Measurements from ENCODE around the gene CEP55.
A peak's percentile ranks its signal among the peaks of the same experiment; 100 is the strongest.
"Not testable (repeated sequence)": the region's sequence is repeated elsewhere in the genome, so short reads cannot be mapped to it uniquely, and the experiment has no call there.

CEP55 gene

GRCh38 chr10:93541402-93542357 is 45.3 kb downstream of the CEP55 start:
- TF ChIP-seq CTCF (IDR thresholded peaks at IDR 0.05; ENCODE audit: insufficient read depth, missing control alignments): peak; percentile 75
- no peak for FAIRE-seq
- DNase-seq (ENCODE audit: insufficient read length, low spot score): no peak

DNA sequence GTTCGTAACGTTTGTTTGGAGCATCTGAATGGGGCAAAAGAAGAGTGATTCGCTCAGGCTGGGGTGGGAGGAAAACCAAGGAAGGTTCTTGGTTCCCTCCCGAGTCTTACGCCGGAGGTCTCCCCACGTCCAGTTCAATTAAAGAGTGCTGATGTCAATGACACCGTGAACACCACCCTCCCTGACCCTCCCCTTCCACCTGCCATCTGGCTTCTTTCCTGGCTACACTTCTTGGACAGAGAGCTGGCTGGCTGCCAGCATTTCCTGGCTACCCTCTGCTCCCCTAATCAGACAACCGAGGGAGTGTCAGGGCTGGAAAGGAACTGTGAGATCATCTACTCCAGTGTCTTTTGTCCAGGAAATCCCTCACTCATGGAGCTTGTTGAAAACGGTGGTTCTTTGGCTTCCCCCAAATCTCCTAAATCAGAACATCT is 46.0 kb downstream of the CEP55 start:
- no peak for DNase-seq (ENCODE audit: insufficient read length, low spot score)
- no peak for FAIRE-seq
- TF ChIP-seq CTCF (IDR thresholded peaks at IDR 0.05; ENCODE audit: insufficient read depth, missing control alignments): no peak

- DNase-seq (ENCODE audit: insufficient read length, low spot score): not testable (repeated sequence)
Measured at GRCh38 chr10:93546995-93547394, 50.6 kb downstream of the CEP55 start.

DNA sequence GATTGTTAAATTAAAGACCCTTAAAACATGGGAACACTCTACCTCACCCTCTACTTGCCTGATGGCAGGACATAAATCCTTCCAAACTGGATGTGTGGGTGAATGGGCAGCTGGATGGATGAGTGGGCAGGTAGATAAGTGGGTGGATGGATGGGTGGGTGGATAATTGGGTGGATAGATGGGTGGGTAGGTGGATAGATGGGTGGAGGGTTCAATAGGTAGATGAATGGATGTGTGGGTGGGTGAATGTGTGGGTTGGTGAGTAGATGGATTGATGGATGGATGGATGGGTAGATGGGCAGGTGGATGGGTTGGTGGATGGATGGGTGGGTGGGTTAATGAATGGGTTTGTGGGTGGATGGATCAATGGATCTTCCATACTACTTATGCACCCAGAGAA is 51.1 kb downstream of the CEP55 start:
- TF ChIP-seq CTCF (IDR thresholded peaks at IDR 0.05; ENCODE audit: insufficient read depth, missing control alignments): no peak
- FAIRE-seq: no peak
- DNase-seq (ENCODE audit: insufficient read length, low spot score): no peak

More at GRCh38 chr10:93546995-93547394, 50.6 kb downstream of the CEP55 start:
- FAIRE-seq: not testable (repeated sequence)

- DNase-seq (ENCODE audit: insufficient read length, low spot score) (no peak), FAIRE-seq (no peak)
- no peak for TF ChIP-seq CTCF (IDR thresholded peaks at IDR 0.05; ENCODE audit: insufficient read depth, missing control alignments)
Measured at GRCh38 chr10:93548376-93549071, 52.1 kb downstream of the CEP55 start.

DNA sequence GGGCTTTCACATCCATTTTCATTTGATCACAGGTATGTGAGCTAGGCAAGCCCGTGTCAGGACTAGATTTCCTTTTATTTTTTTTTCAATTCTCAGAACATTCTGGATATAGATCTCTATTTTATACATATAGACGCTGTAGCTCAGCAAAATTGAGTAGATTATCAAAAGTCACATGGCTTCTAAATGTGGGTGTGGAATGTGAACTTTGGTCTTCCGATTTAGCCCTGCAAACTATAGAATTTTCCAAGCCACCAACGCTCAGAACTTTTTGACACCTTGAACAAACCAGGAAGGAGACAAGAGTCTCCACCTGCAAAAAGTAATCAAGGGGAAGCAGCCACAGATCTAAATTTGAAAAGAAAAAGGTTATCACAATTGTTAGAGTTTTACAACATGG is 54.2 kb downstream of the CEP55 start:
- no peak for FAIRE-seq
- no peak for TF ChIP-seq CTCF (IDR thresholded peaks at IDR 0.05; ENCODE audit: insufficient read depth, missing control alignments)
- DNase-seq (ENCODE audit: insufficient read length, low spot score): no peak

- FAIRE-seq (no peak), DNase-seq (ENCODE audit: insufficient read length, low spot score) (no peak)
- no peak for TF ChIP-seq CTCF (IDR thresholded peaks at IDR 0.05; ENCODE audit: insufficient read depth, missing control alignments)
Measured at GRCh38 chr10:93552780-93553179, 56.4 kb downstream of the CEP55 start.
